Activated T-helper 1 cell treated with anti-CD3 and anti-CD28 coated beads, Interleukin-12 subunit alpha, Interleukin-12 subunit beta, Interleukin-2, Interleukin-4 antibody, amounts not matched to agents 30 ng/mL and 10 ng/mL and 1 ng/mL, durations not matched to agents 14 hours and 24 hours and 36 hours (primary cell): ENCODE data around the gene MAP2K5. TPM values are rescaled to one million over a fixed set of nuclear protein-coding genes. Genes with fewer than 3 reads are reported as not detected.

Source experiments
- DNase-seq: peaks from one replicate; pipeline ENCODE4 v3.0.0; 2021; ENCODE audit warnings: low spot score
- H3K27ac Mint-ChIP-seq: one replicate; pipeline ENCODE4 v1.8.0; 2021; ENCODE audit warnings: mild to moderate bottlenecking, mixed read lengths
- H3K27me3 Mint-ChIP-seq: one replicate; pipeline ENCODE4 v1.8.0; 2022; ENCODE audit warnings: mild to moderate bottlenecking, moderate library complexity, mixed read lengths; ENCODE audit not compliant: insufficient read depth
- H3K36me3 Mint-ChIP-seq: one replicate; pipeline ENCODE4 v1.8.0; 2021; ENCODE audit warnings: low read depth, mixed read lengths
- H3K4me1 Mint-ChIP-seq: one replicate; pipeline ENCODE4 v1.8.0; 2021; ENCODE audit warnings: low read depth, mixed read lengths
- H3K4me3 Mint-ChIP-seq: one replicate; pipeline ENCODE4 v1.8.0; 2021; ENCODE audit warnings: mild to moderate bottlenecking, moderate library complexity, mixed read lengths
- H3K9me3 Mint-ChIP-seq: one replicate; pipeline ENCODE4 v1.8.0; 2021; ENCODE audit warnings: mixed read lengths
- intact Hi-C: fragments of 100-400 bp; cut with micrococcal nuclease; formaldehyde crosslinking; loops from one replicate; pipeline ENCODE4 v1.15.1; 2024
- total RNA-seq: library from RNA; stranded (reverse); gene quantifications from 2 replicates; pipeline ENCODE4 v1.2.3, GENCODE V29; 2022

MAP2K5 gene
- total RNA-seq, 1 donor from 2014 or later: 22.1 TPM

DNA sequence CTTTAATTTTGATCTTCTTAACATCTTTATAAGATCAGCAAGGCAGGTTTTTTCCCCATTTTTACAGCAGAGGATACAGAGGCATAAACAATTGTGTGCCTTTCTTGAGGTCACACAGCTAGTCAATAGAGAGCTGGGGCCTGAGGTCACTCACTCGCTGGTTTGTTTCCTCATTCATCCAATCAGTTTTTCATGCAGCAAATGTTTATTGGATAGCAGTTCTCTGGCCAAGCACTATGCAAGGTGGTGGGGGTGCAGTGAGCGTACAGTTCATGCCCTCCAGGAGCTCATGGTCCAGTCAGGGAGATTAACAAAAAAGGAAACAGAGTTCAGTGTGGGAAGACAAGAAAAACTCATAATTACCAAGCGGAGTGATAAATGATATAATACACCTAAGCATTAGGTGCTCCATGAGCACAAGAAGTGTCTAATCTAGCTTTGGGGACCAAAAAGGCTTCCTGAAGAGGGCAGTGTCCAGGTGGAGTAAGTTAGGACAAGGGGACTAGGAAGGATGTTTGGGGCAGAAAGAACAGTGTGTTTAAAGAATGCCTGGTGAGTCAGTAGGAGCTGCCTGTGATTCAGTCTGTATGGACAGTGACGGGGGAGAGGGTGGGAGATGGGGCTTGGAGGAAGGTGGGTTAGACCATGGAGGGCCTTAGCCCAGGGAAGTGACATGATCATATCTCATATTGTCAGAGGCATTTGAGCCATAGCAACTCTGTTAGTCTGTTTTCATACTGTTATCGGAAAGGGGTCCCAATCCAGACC is 29.3 kb downstream of the MAP2K5 start:
- no peak for DNase-seq
- intact Hi-C loops: no loop called here
- Mint-ChIP-seq H3K27ac (no peak overlapping the region), H3K4me3 (no peak overlapping the region), H3K9me3 (no peaks in the 10 kb centered on the region), H3K27me3 (no peaks in the 10 kb centered on the region), H3K4me1 (peaks cover 4% of the 10 kb centered on the region), H3K36me3 (peaks cover 5% of the 10 kb centered on the region)

DNA sequence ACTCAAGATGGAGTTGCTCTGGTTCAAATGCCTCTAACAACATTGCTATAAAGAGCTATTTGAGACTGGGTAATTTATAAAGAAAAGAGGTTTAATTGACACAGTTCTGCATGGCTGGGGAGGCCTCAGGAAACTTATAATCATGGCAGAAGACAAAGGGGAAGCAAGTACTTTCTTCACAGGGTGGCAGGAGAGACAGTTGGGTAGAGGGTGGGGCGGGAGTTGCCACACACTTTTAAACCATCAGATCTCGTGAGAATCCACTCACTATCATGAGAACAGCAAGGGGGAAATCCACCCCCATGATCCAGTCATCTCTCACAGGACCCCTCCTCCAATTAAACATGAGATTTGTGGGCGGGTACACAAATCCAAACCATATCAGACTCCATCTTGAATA is 30.7 kb downstream of the MAP2K5 start:
- Mint-ChIP-seq H3K27ac (no peak overlapping the region), H3K4me1 (peaks cover 4% of the 10 kb centered on the region), H3K4me3 (no peak overlapping the region), H3K27me3 (no peaks in the 10 kb centered on the region), H3K36me3 (peaks cover 2% of the 10 kb centered on the region), H3K9me3 (no peaks in the 10 kb centered on the region)
- intact Hi-C loops: no loop called here
- DNase-seq: no peak

DNA sequence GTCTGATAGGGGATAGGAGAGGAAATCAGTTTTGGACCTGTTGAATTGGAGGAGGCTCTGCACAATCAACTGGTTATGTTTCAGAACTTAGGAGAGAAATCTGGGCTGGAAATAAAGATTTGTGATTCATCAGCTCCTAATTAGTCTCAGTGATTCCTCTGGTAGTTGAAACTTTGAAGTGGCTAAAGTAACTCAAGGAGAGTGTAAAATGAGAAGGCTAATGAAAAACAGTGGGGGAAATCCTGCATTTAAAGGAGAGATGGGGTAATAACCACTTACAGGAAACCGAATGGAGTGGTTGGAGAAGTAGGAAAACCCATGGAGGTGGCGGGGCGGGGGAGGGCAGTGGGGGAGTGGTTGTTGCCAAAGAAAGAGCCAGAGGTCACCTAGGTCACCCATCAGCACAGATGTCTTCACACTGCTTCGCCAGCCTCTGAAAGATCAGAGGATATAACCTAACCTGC is 32.6 kb downstream of the MAP2K5 start:
- no peaks in the 10 kb centered on the region for H3K9me3 Mint-ChIP-seq
- DNase-seq: no peak
- no peaks in the 10 kb centered on the region for H3K27me3 Mint-ChIP-seq
- H3K4me3 Mint-ChIP-seq: no peak overlapping the region
- intact Hi-C loops: no loop called here
- H3K27ac Mint-ChIP-seq: no peak overlapping the region
- H3K36me3 Mint-ChIP-seq: peaks cover 2% of the 10 kb centered on the region
- H3K4me1 Mint-ChIP-seq: peaks cover 4% of the 10 kb centered on the region

DNA sequence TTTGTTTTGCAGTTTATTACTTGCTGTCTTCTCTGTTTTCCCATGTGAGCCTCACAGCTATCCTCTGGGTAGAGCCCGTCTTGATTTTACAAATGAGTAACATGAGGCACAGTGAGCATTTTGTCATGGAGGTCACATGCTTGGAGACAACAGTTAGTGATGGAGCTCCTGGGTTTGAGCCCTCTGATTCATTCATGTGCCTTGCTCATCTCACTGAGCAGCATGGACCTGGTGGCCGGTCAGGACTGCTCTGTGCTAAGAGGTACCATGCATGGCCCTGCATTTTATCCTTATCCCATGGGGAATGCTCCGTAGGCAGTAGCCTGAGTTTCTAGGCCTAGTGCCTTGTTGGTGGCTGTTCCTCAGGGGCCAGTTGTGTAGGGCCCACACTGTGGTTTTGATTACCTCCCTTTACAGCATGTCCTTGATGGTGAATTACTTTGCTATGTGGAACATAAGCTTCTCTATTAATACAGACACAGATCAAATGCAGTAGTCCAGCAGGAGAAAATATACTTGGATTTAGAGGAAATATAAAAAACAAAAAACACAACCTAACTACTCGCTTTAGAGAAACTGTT is 35.6 kb downstream of the MAP2K5 start:
- DNase-seq: no peak
- H3K9me3 Mint-ChIP-seq: no peaks in the 10 kb centered on the region

DNA sequence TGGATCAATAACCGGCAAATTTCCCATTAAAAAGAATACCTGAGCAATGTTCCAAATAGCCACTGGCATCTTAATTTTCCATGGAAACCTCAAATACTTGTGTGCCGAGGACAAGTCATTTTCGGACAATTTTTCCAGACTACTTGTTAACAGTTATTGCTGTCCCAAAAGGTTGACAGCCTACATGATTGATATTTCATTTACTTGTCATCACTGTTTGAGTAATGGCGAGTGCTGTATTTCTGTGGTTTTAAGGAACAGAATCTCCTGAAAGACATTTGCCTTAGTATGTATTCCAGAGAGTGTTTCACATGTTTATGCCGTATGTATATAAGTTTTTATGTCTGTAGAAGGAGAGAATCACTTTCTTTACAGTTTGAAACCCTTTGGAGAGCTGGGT is 36.7 kb downstream of the MAP2K5 start:
- intact Hi-C loops: no loop called here
- no peaks in the 10 kb centered on the region for H3K27me3 Mint-ChIP-seq
- DNase-seq: no peak
- peaks cover 4% of the 10 kb centered on the region for H3K4me1 Mint-ChIP-seq
- peaks cover 3% of the 10 kb centered on the region for H3K36me3 Mint-ChIP-seq
- no peak overlapping the region for H3K4me3 Mint-ChIP-seq
- no peak overlapping the region for H3K27ac Mint-ChIP-seq
- H3K9me3 Mint-ChIP-seq: no peaks in the 10 kb centered on the region

More for the DNA sequence above, 35.6 kb downstream of the MAP2K5 start:
- H3K4me1 Mint-ChIP-seq: peaks cover 4% of the 10 kb centered on the region
- H3K4me3 Mint-ChIP-seq: no peak overlapping the region
- no peak overlapping the region for H3K27ac Mint-ChIP-seq
- H3K27me3 Mint-ChIP-seq: no peaks in the 10 kb centered on the region
- no peaks in the 10 kb centered on the region for H3K36me3 Mint-ChIP-seq
- intact Hi-C loops: no loop called here

DNA sequence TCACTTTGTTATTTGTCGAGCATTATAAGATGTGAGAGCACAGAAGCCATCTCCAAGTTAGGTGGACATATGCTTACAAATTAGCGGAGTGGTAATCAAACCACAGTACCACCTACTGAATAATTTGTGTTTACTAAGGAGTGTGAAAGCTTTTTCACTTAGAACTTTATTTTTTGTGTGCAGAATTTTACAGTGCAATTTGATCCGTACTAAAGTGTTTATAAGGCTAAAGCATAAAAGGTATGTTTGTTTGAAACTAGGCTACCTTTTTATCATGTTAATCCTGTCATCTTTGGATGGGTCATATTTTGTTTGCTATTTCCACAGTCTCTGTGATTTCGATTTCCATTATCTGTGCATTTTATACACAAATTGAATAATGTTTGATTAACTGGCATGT is 37.5 kb downstream of the MAP2K5 start:
- Mint-ChIP-seq H3K4me1 (peaks cover 2% of the 10 kb centered on the region), H3K27ac (no peak overlapping the region), H3K36me3 (peaks cover 4% of the 10 kb centered on the region), H3K9me3 (no peaks in the 10 kb centered on the region), H3K27me3 (no peaks in the 10 kb centered on the region), H3K4me3 (no peak overlapping the region)
- intact Hi-C loops: no loop called here
- DNase-seq: no peak

DNA sequence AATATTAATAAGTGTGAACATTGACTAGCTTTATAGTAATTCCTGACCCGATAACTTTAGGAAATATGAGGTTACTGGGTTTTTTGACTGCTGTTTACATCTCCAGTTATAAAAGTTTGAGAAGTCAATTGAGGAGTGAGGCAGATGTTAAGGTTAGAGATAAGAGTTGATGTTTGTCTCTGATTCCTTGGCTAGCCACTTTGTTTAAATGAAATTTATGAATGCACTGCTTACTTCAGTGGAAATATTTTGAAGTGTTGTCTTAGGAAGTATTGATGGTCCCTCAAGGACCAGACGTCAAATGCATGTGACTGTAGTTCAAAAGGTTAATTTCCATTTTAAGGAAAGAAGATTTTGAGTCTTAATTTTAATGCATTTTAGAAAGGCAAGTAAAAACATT is 41.7 kb downstream of the MAP2K5 start:
- peaks cover 23% of the 10 kb centered on the region for H3K36me3 Mint-ChIP-seq
- no peak overlapping the region for H3K4me3 Mint-ChIP-seq
- no peaks in the 10 kb centered on the region for H3K27me3 Mint-ChIP-seq
- no peak overlapping the region for H3K27ac Mint-ChIP-seq
- H3K9me3 Mint-ChIP-seq: no peaks in the 10 kb centered on the region
- intact Hi-C loops: no loop called here
- H3K4me1 Mint-ChIP-seq: no peaks in the 10 kb centered on the region
- DNase-seq: no peak

DNA sequence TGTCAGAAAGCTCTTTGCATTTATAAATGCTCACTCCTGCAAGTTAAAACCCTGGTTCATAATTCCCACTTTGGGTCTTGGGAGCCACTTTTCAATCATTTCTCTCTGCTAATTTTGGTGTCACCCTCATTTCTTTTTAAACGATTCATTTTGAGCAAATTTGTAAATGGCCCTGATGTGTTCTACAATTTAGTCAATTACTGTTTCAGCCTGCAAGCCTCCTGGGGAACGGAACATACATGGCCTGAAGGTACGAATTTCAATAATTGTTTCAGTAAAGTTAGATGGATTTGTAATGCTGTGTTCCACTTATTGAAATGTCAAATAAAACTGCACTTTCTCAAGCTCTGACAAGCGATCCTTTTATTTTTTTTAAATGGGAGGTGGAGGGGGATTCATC is 43.2 kb downstream of the MAP2K5 start:
- Mint-ChIP-seq H3K27me3 (no peaks in the 10 kb centered on the region), H3K4me1 (no peaks in the 10 kb centered on the region), H3K36me3 (peaks cover 24% of the 10 kb centered on the region), H3K4me3 (no peak overlapping the region), H3K27ac (no peak overlapping the region), H3K9me3 (no peaks in the 10 kb centered on the region)
- DNase-seq: no peak
- intact Hi-C loops: no loop called here

DNA sequence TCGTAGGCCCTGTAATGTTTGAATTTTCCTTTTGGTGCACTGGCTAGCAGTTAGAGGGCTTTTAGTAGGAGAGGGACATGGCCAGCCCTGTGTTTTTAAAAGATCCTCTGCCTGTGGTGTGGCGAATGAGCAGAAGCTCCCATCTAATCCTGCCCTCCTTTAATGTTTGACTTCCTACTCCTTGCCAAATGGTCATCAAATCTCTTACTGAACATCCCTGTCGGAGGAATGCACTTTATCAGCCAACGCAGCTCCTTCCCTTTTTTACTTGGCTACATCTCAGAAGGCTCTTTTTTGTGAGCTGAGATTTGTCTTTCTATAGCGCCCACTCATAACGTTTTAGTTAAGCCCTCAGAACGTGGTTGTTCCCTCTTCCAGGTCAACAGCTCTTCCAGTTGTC is 44.8 kb downstream of the MAP2K5 start:
- no peak overlapping the region for H3K4me3 Mint-ChIP-seq
- no peaks in the 10 kb centered on the region for H3K4me1 Mint-ChIP-seq
- intact Hi-C loops: no loop called here
- no peak overlapping the region for H3K27ac Mint-ChIP-seq
- no peaks in the 10 kb centered on the region for H3K27me3 Mint-ChIP-seq
- no peak for DNase-seq
- H3K36me3 Mint-ChIP-seq: peaks cover 25% of the 10 kb centered on the region
- H3K9me3 Mint-ChIP-seq: no peaks in the 10 kb centered on the region

DNA sequence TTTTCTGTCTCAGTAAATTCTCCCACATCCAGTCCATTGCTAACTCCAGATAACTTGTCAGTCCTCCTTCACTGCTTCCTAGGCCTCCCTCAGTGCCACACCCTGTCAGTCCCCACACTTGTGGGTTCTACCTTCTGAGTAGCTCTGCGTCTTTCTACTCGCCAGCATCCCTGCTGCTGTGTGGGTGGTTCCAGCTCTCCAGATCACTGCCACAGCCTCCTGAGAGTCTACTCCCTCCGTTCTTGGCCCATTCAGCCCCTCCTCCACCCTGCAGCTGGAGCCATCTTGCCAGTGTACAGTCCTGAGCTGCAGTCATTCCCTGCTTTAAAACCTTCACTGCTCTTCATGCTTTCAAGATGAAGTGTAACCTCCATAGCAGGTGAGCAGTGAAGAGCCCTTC is 45.3 kb downstream of the MAP2K5 start:
- Mint-ChIP-seq H3K27ac (no peak overlapping the region), H3K4me1 (no peaks in the 10 kb centered on the region), H3K4me3 (no peak overlapping the region), H3K27me3 (no peaks in the 10 kb centered on the region), H3K36me3 (peaks cover 25% of the 10 kb centered on the region), H3K9me3 (no peaks in the 10 kb centered on the region)
- DNase-seq: no peak
- intact Hi-C loops: no loop called here

DNA sequence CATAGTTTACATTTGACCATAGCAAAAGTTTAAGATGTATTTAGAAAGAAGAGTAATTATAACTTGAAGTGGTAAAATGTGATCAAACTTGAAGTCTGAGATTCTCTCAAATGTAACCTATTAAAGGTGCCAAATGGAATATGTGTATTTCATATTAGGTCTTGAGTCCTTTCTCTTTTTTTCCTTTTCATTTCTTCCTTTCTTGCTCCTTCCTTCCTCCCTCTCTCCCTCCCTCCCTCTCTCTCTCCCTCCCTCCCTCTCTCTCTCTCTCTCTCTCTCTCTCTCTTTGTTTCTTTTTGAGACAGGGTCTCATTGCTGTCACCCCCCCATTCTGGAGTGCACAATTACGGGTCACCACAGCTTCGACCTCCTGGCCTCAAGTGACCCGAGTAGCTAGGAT is 47.7 kb downstream of the MAP2K5 start:
- no peaks in the 10 kb centered on the region for H3K9me3 Mint-ChIP-seq
- no peaks in the 10 kb centered on the region for H3K27me3 Mint-ChIP-seq
- peaks cover 27% of the 10 kb centered on the region for H3K36me3 Mint-ChIP-seq
- no peak overlapping the region for H3K4me3 Mint-ChIP-seq
- intact Hi-C loops: no loop called here
- H3K27ac Mint-ChIP-seq: no peak overlapping the region
- DNase-seq: no peak
- no peaks in the 10 kb centered on the region for H3K4me1 Mint-ChIP-seq

DNA sequence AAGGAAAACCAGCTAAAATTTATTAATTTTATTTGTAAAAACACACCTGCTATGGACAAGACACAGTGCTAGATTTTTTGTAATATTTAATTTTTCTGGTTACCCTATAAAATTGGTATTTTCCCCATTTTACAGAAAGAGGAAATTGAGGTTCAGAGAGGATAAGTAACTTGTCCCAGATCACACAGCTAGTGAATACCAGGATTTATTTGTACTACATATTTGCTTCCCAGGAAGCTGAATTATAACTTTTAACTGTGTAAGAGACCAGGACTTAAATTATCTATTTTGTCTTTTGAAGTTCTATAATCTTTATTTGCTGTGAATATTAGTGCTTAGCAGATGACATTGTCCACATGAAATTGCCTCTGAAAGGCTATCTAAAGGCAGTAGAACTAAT is 49.7 kb downstream of the MAP2K5 start:
- no peaks in the 10 kb centered on the region for H3K4me1 Mint-ChIP-seq
- DNase-seq: no peak
- no peak overlapping the region for H3K4me3 Mint-ChIP-seq
- intact Hi-C loops: no loop called here
- peaks cover 24% of the 10 kb centered on the region for H3K36me3 Mint-ChIP-seq
- no peaks in the 10 kb centered on the region for H3K9me3 Mint-ChIP-seq
- H3K27me3 Mint-ChIP-seq: no peaks in the 10 kb centered on the region
- no peak overlapping the region for H3K27ac Mint-ChIP-seq

DNA sequence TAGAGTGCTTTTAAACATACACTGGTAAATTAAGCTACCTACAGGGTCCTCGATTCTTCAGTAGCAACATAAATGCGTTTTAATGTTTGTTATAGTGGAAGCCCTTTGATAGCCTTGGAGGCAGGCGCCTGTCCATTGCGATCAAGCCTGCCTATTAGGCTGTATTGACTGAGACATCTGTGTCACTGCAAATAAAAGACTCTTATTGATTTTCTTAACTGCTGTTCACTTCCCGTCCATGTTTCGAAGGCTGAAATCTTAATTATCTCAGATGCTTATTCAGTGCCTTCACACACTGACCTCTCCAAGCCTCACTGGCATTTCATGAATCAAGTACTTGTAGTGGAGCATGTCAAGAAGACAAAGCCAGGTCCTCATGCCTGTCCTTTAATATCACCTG is 51.1 kb downstream of the MAP2K5 start:
- intact Hi-C loops: no loop called here
- H3K4me3 Mint-ChIP-seq: no peak overlapping the region
- no peak overlapping the region for H3K27ac Mint-ChIP-seq
- H3K9me3 Mint-ChIP-seq: no peaks in the 10 kb centered on the region
- peaks cover 12% of the 10 kb centered on the region for H3K36me3 Mint-ChIP-seq
- H3K27me3 Mint-ChIP-seq: no peaks in the 10 kb centered on the region
- no peaks in the 10 kb centered on the region for H3K4me1 Mint-ChIP-seq
- no peak for DNase-seq
